RWPE1 (cell line): Measurements from ENCODE around the gene BICC1.

Experiments used
- CTCF ChIA-PET: fragments of 350-600 bp; sonication (Branson Sonifier 250); formaldehyde crosslinking; extraction: SDS; loops from one replicate; lab custom pipeline; 2021; lab: Yijun Ruan, JAX
- POLR2A ChIA-PET: fragments of 400-600 bp; formaldehyde crosslinking; extraction: SDS; loops from one replicate; lab custom pipeline; 2020; ENCODE audit warnings: antibody characterized with exemption; ENCODE audit not compliant: low non-redundant PET; lab: Yijun Ruan, JAX
- DNase-seq: peaks from one replicate; pipeline ENCODE4 v3.0.0; 2012; ENCODE audit warnings: low spot score
- H3K27ac ChIP-seq: fragments of 450-650 bp; 2 replicates; pipeline ENCODE4 v1.5.1; 2017
- CTCF ChIP-seq: fragments of 450-650 bp; conservative IDR thresholded peaks from 2 replicates; pipeline ENCODE4 v1.5.1; 2017; ENCODE audit warnings: low read depth, mild to moderate bottlenecking

The BICC1 gene

GRCh38 chr10:58666024-58666423 lies 153.4 kb downstream of the BICC1 start:
- POLR2A ChIA-PET = no interaction called here

GRCh38 chr10:58667658-58668310 lies 155.1 kb downstream of the BICC1 start:
- ChIA-PET POLR2A (interaction anchor here (0.6 kb wide), 1 partner anchor 87 kb away, joined by 3 read pairs; no protein-coding TSS in a partner anchor), CTCF (interaction anchor here (0.5 kb wide), 1 partner anchor 1509 kb away, joined by 4 read pairs; no protein-coding TSS in a partner anchor)
- DNase-seq = no peak
- no peak overlapping the region for H3K27ac ChIP-seq
- TF ChIP-seq CTCF = no peak

More at GRCh38 chr10:58666024-58666423, 153.4 kb downstream of the BICC1 start:
- no peak for TF ChIP-seq CTCF
- H3K27ac ChIP-seq = no peak overlapping the region
- CTCF ChIA-PET = no interaction called here
- no peak for DNase-seq

GRCh38 chr10:58672845-58673244 lies 160.2 kb downstream of the BICC1 start:
- no peak for TF ChIP-seq CTCF
- no peak overlapping the region for H3K27ac ChIP-seq
- ChIA-PET CTCF (interaction anchor here (0.6 kb wide), 1 partner anchor 8 kb away, joined by 3 read pairs; no protein-coding TSS in a partner anchor), POLR2A (no interaction called here)
- DNase-seq = no peak

- ChIA-PET POLR2A (no interaction called here), CTCF (interaction anchor here (0.7 kb wide), 1 partner anchor 1090 kb away, joined by 4 read pairs; no protein-coding TSS in a partner anchor)
- no peak overlapping the region for H3K27ac ChIP-seq
- DNase-seq = no peak
- no peak for TF ChIP-seq CTCF
Observed at GRCh38 chr10:58674251-58674650, 161.6 kb downstream of the BICC1 start.

- ChIA-PET POLR2A (no interaction called here), CTCF (no interaction called here)
- no peak for TF ChIP-seq CTCF
- H3K27ac ChIP-seq = no peak overlapping the region
- DNase-seq = no peak
Observed at GRCh38 chr10:58675321-58675720, 162.6 kb downstream of the BICC1 start.

GRCh38 chr10:58691528-58691927 lies 178.9 kb downstream of the BICC1 start:
- POLR2A ChIA-PET = no interaction called here
- no peak overlapping the region for H3K27ac ChIP-seq
- DNase-seq = no peak
- CTCF ChIA-PET = no interaction called here
- no peak for TF ChIP-seq CTCF
